ENCODE measurements around the gene DCDC2C. TPM values are rescaled to one million over a fixed set of nuclear protein-coding genes. Genes with fewer than 3 reads are reported as not detected.

The DCDC2C gene
- total RNA-seq, 4 donors from 2014 or later, result 0.40 to 1.5 (median 0.68) TPM

DNA sequence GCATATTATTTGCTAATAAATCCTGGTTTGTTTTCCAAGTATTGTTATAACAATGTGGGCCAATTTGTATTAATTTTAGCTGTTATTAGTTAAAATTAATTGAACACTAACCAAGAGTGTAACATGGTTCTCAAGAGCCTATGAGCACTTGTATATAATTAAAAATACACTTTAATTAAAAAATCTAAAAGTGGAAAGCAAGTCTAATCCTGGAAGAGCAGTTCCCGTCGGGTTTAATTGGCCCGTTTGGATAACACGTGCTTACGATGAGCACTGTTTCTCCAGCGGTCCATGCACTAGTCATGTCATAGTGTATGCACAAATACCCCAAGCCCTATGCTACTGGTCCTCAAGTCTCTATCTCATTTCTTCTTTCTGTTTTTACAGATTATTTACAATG, 49.0 kb downstream of the DCDC2C start:
- intact Hi-C loops (cut with DNase I), result no loop called here
- H3K36me3 ChIP-seq, result no peaks in the 10 kb centered on the region

DNA sequence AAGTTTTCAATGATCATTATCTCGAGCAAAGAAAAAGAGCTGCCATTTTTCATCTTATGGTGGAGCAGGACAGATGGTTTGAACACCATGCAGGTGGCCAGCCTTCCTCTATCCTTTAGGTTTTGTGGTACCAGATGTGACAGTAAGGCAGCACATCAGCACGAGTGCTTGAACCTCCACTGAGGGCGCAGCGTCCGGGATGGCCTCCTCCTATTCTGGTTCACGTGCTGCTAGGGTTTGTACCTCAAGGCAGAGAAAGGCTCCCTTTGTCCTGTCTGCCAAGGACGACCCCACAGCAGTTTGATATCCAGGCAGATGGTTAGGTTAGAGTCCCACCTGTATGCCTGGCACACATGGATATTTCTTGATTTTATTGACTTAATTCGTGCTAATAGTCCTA, 50.2 kb downstream of the DCDC2C start:
- H3K4me1 ChIP-seq, result peaks cover 4 to 7% of the 10 kb centered on the region in 2 donors
- intact Hi-C loops (cut with DNase I), result no loop called here
- 93 to 94% methylated on average over 8 of the region's 8 CpGs for whole genome bisulfite sequencing, 2 donors

More for the DNA sequence above, 49.0 kb downstream of the DCDC2C start:
- H3K27ac ChIP-seq, result no peak overlapping the region
- no peaks in the 10 kb centered on the region for H3K9me3 ChIP-seq
- H3K4me3 ChIP-seq (replicated peaks in 1 of 3), result no peak overlapping the region
- DNase-seq, result no peak
- no peaks in the 10 kb centered on the region for H3K27me3 ChIP-seq
- 92% methylated on average over 6 of the region's 6 CpGs for WGBS, 2 donors
- no peak for TF ChIP-seq POLR2A (IDR thresholded peaks at IDR 0.05)
- TF ChIP-seq, protein P1, sequence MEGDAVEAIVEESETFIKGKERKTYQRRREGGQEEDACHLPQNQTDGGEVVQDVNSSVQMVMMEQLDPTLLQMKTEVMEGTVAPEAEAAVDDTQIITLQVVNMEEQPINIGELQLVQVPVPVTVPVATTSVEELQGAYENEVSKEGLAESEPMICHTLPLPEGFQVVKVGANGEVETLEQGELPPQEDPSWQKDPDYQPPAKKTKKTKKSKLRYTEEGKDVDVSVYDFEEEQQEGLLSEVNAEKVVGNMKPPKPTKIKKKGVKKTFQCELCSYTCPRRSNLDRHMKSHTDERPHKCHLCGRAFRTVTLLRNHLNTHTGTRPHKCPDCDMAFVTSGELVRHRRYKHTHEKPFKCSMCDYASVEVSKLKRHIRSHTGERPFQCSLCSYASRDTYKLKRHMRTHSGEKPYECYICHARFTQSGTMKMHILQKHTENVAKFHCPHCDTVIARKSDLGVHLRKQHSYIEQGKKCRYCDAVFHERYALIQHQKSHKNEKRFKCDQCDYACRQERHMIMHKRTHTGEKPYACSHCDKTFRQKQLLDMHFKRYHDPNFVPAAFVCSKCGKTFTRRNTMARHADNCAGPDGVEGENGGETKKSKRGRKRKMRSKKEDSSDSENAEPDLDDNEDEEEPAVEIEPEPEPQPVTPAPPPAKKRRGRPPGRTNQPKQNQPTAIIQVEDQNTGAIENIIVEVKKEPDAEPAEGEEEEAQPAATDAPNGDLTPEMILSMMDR (IDR thresholded peaks at IDR 0.05), result no peak
- H3K4me1 ChIP-seq, result peaks cover 4 to 7% of the 10 kb centered on the region in 2 donors

DNA sequence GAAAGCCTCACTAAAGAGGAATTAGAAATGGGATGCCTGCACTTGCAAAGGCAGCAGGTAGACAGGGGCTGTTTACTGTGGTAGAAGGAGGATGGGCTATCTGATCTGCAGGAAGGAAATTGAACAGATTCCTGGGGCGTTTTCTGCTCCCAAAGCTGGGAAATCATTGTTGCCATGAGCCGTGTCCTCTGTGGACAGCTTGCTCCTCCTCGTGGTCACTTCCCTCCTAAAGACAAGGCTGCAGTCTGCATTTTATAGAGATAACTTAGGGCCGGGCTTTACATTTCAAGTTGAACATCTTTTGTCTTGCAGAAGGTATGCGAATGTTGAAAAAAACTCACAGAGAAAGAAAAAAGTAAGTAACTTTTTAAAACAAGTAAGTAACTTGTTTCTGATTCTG, 50.9 kb downstream of the DCDC2C start:
- peaks cover 4 to 7% of the 10 kb centered on the region in 2 donors for H3K4me1 ChIP-seq
- H3K36me3 ChIP-seq, result no peaks in the 10 kb centered on the region
- H3K4me3 ChIP-seq (replicated peaks in 1 of 3), result no peak overlapping the region
- H3K27me3 ChIP-seq, result no peaks in the 10 kb centered on the region
- no peak overlapping the region for H3K27ac ChIP-seq
- H3K9me3 ChIP-seq, result no peaks in the 10 kb centered on the region
- WGBS, 2 donors, result 52 to 58% methylated on average over 5 of the region's 5 CpGs
- intact Hi-C loops (cut with DNase I), result no loop called here
- no peak for TF ChIP-seq POLR2A (IDR thresholded peaks at IDR 0.05)
- TF ChIP-seq, protein P1 (IDR thresholded peaks at IDR 0.05), result no peak
- DNase-seq, result no peak

More for the DNA sequence above, 50.2 kb downstream of the DCDC2C start:
- Histone ChIP-seq H3K9me3 (no peaks in the 10 kb centered on the region), H3K4me3 (replicated peaks in 1 of 3) (no peak overlapping the region), H3K27ac (no peak overlapping the region), H3K36me3 (no peaks in the 10 kb centered on the region), H3K27me3 (no peaks in the 10 kb centered on the region)
- no peak for TF ChIP-seq POLR2A (IDR thresholded peaks at IDR 0.05)
- TF ChIP-seq, protein P1 (IDR thresholded peaks at IDR 0.05), result no peak
- no peak for DNase-seq

DNA sequence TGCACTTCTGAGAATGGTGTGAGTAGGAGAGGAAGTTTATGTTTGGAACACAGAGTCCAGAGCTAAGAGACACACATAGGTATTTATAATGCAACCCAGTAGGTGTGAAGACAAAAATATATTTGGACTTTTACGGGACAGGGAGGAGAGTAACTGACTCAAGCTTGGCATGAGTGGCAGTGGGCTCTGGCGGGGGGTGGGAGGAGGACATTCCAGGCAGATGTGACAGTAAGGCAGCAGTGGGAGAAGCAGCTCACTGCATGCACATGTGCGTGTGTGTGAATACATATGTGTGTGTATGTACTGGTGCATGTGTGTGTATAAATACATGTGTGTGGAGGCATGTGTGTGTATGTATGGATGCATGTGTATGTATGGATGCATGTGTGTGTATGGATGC, 51.4 kb downstream of the DCDC2C start:
- DNase-seq, result no peak
- 87 to 89% methylated on average over 3 of the region's 3 CpGs for WGBS, 2 donors
- Histone ChIP-seq H3K27ac (no peak overlapping the region), H3K27me3 (no peaks in the 10 kb centered on the region), H3K9me3 (no peaks in the 10 kb centered on the region), H3K4me1 (peaks cover 4 to 7% of the 10 kb centered on the region in 2 donors), H3K36me3 (no peaks in the 10 kb centered on the region), H3K4me3 (replicated peaks in 1 of 3) (no peak overlapping the region)
- TF ChIP-seq POLR2A (IDR thresholded peaks at IDR 0.05), result no peak
- TF ChIP-seq, protein P1 (IDR thresholded peaks at IDR 0.05), result no peak
- intact Hi-C loops (cut with DNase I), result no loop called here

DNA sequence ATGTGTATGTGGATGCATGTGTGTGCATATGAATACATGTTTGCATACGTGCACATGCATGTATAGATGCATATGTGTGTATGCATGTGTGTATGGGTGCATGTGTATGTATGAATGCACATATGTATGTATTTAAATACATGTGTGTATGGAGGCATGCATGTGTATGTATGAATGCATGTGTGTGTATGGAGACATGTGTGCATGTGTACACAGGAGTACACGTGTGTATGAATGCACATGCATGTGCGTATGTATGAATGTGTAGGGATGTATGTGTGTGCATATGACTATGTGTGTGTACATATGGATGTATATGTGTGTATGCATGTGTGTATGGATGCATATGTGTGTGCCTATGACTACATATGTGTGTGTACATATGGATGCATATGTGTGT, 51.9 kb downstream of the DCDC2C start:
- no peaks in the 10 kb centered on the region for H3K36me3 ChIP-seq
- no peaks in the 10 kb centered on the region for H3K9me3 ChIP-seq
- no peak for DNase-seq
- H3K27ac ChIP-seq, result no peak overlapping the region
- H3K27me3 ChIP-seq, result no peaks in the 10 kb centered on the region
- H3K4me1 ChIP-seq, result peaks cover 4 to 7% of the 10 kb centered on the region in 2 donors
- intact Hi-C loops (cut with DNase I), result no loop called here
- H3K4me3 ChIP-seq (replicated peaks in 1 of 3), result no peak overlapping the region
- TF ChIP-seq, protein P1 (IDR thresholded peaks at IDR 0.05), result no peak
- TF ChIP-seq POLR2A (IDR thresholded peaks at IDR 0.05), result no peak
- WGBS, 2 donors, result 91% methylated on average over 3 of the region's 3 CpGs

All from thyroid gland (tissue), 4 donors.